NCI-H1092 treated with DMSO at 0.1 percent for 48 hours (cell line): ENCODE data around the gene GAL3ST2.
"Not testable (repeated sequence)": the region's sequence is repeated elsewhere in the genome, so short reads cannot be mapped to it uniquely, and the experiment has no call there.

Experiments used
- DNase-seq: peaks from one replicate; lab custom pipeline; 2025; lab: John Stamatoyannopoulos, UW

Gene GAL3ST2

GRCh38 chr2:241748468-241749256 lies 28.0 kb upstream of the GAL3ST2 start:
- no peak for DNase-seq

- no peak for DNase-seq
Observed at GRCh38 chr2:241750076-241750840, 26.4 kb upstream of the GAL3ST2 start.

GRCh38 chr2:241751152-241751551 lies 25.5 kb upstream of the GAL3ST2 start:
- no peak for DNase-seq

GRCh38 chr2:241751776-241752175 lies 24.8 kb upstream of the GAL3ST2 start:
- DNase-seq = no peak

- DNase-seq = no peak
Observed at GRCh38 chr2:241752253-241752652, 24.4 kb upstream of the GAL3ST2 start.

GRCh38 chr2:241752689-241753276 lies 23.8 kb upstream of the GAL3ST2 start:
- no peak for DNase-seq

- DNase-seq = no peak
Observed at GRCh38 chr2:241753493-241753892, 23.1 kb upstream of the GAL3ST2 start.

- DNase-seq = no peak
Observed at GRCh38 chr2:241754042-241754441, 22.6 kb upstream of the GAL3ST2 start.

GRCh38 chr2:241755166-241755565 lies 21.5 kb upstream of the GAL3ST2 start:
- DNase-seq = no peak

GRCh38 chr2:241755777-241756176 lies 20.8 kb upstream of the GAL3ST2 start:
- no peak for DNase-seq

GRCh38 chr2:241759067-241759807 lies 17.4 kb upstream of the GAL3ST2 start:
- no peak for DNase-seq

GRCh38 chr2:241759893-241760292 lies 16.7 kb upstream of the GAL3ST2 start:
- not testable (repeated sequence) for DNase-seq

- no peak for DNase-seq
Observed at GRCh38 chr2:241760301-241760771, 16.3 kb upstream of the GAL3ST2 start.

- DNase-seq = no peak
Observed at GRCh38 chr2:241762321-241762932, 14.2 kb upstream of the GAL3ST2 start.

- DNase-seq = no peak
Observed at GRCh38 chr2:241762933-241763369, 13.7 kb upstream of the GAL3ST2 start.

- no peak for DNase-seq
Observed at GRCh38 chr2:241763551-241764274, 12.9 kb upstream of the GAL3ST2 start.

GRCh38 chr2:241764275-241765241 lies 12.1 kb upstream of the GAL3ST2 start:
- DNase-seq = no peak

- DNase-seq = no peak
Observed at GRCh38 chr2:241767464-241768250, 9.0 kb upstream of the GAL3ST2 start.

- no peak for DNase-seq
Observed at GRCh38 chr2:241768251-241768711, 8.3 kb upstream of the GAL3ST2 start.
